ENCODE data around the gene ZCCHC14.

DNA sequence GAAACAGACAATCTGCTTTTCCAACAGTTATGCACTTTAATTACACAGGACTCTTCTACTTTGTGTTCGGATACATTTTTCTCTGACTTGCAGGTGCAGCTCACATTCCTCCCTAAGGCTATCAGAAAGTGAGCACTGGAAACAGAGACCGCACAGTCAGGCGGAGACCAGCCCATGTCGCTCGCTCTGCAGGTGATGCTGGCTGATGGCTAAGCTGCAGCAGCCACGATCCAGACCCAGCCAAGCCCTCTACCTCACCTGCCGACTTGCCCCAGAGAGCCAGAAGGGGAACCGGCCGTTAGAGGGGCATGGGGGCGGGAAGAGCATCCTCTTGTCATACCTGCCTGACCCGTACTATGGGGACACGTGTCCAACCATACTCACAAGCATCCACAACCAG is 66.9 kb downstream of the ZCCHC14 start:
- TF ChIP-seq, protein P1, sequence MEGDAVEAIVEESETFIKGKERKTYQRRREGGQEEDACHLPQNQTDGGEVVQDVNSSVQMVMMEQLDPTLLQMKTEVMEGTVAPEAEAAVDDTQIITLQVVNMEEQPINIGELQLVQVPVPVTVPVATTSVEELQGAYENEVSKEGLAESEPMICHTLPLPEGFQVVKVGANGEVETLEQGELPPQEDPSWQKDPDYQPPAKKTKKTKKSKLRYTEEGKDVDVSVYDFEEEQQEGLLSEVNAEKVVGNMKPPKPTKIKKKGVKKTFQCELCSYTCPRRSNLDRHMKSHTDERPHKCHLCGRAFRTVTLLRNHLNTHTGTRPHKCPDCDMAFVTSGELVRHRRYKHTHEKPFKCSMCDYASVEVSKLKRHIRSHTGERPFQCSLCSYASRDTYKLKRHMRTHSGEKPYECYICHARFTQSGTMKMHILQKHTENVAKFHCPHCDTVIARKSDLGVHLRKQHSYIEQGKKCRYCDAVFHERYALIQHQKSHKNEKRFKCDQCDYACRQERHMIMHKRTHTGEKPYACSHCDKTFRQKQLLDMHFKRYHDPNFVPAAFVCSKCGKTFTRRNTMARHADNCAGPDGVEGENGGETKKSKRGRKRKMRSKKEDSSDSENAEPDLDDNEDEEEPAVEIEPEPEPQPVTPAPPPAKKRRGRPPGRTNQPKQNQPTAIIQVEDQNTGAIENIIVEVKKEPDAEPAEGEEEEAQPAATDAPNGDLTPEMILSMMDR (IDR thresholded peaks at IDR 0.05; ENCODE audit: poor library complexity): no peak
- TF ChIP-seq EZH2phosphoT487 (IDR thresholded peaks at IDR 0.05; ENCODE audit: low read depth, severe bottlenecking, unreplicated experiment): no peak

All from hepatocyte (in vitro differentiated cells).